Measurements from ENCODE around the gene EYS.
"Not testable (repeated sequence)": the region's sequence is repeated elsewhere in the genome, so short reads cannot be mapped to it uniquely, and the experiment has no call there.

Gene EYS

GRCh38 chr6:65449926-65450325 lies 257.1 kb downstream of the EYS start:
- DNase-seq: no peak

- peak in 1 of 3 experiments; percentile 17 for DNase-seq
Observed at GRCh38 chr6:65448866-65449265, 258.2 kb downstream of the EYS start.

- DNase-seq: no peak
Observed at GRCh38 chr6:65436281-65436680, 270.7 kb downstream of the EYS start.

GRCh38 chr6:65416621-65417020 lies 290.4 kb downstream of the EYS start:
- no peak for DNase-seq

GRCh38 chr6:65410309-65410708 lies 296.7 kb downstream of the EYS start:
- DNase-seq: no peak

GRCh38 chr6:65402564-65402963 lies 304.5 kb downstream of the EYS start:
- no peak for DNase-seq

- no peak for DNase-seq
Observed at GRCh38 chr6:65399355-65400084, 307.5 kb downstream of the EYS start.

- no peak for DNase-seq
Observed at GRCh38 chr6:65398851-65399250, 308.2 kb downstream of the EYS start.

GRCh38 chr6:65350530-65350929 lies 356.5 kb downstream of the EYS start:
- DNase-seq: no peak

- not testable (repeated sequence) for DNase-seq
Observed at GRCh38 chr6:65302655-65303054, 404.4 kb downstream of the EYS start.

GRCh38 chr6:65299236-65299635 lies 407.8 kb downstream of the EYS start:
- no peak for DNase-seq

GRCh38 chr6:65295812-65296211 lies 411.2 kb downstream of the EYS start:
- DNase-seq: no peak

GRCh38 chr6:65289491-65289890 lies 417.5 kb downstream of the EYS start:
- DNase-seq: no peak

GRCh38 chr6:65285275-65285674 lies 421.8 kb downstream of the EYS start:
- no peak for DNase-seq

GRCh38 chr6:65280060-65280459 lies 427.0 kb downstream of the EYS start:
- peak in 1 of 3 experiments; percentile 3 for DNase-seq

GRCh38 chr6:65262241-65262640 lies 444.8 kb downstream of the EYS start:
- no peak for DNase-seq

GRCh38 chr6:65259982-65260381 lies 447.0 kb downstream of the EYS start:
- DNase-seq: no peak

- DNase-seq: no peak
Observed at GRCh38 chr6:65259059-65259458, 448.0 kb downstream of the EYS start.

- DNase-seq: no peak
Observed at GRCh38 chr6:65253041-65253440, 454.0 kb downstream of the EYS start.

GRCh38 chr6:65248101-65248610 lies 458.9 kb downstream of the EYS start:
- no peak for DNase-seq

- DNase-seq: no peak
Observed at GRCh38 chr6:65231616-65232015, 475.4 kb downstream of the EYS start.

GRCh38 chr6:65229825-65230224 lies 477.2 kb downstream of the EYS start:
- DNase-seq: peak in 1 of 3 experiments; percentile 3

- DNase-seq: no peak
Observed at GRCh38 chr6:65221153-65221552, 485.9 kb downstream of the EYS start.

- no peak for DNase-seq
Observed at GRCh38 chr6:65202738-65203137, 504.3 kb downstream of the EYS start.

- no peak for DNase-seq
Observed at GRCh38 chr6:65199683-65200082, 507.3 kb downstream of the EYS start.
